GM18909 (cell line): ENCODE results near the gene AVPI1.
"Not testable (repeated sequence)": the region's sequence is repeated elsewhere in the genome, so short reads cannot be mapped to it uniquely, and the experiment has no call there.

Experiments used
- ATAC-seq: cut with Tn5 transposase; IDR thresholded peaks from one replicate; pipeline ENCODE4 v1.9.1; 2021; ENCODE audit warnings: mild to moderate bottlenecking; ENCODE audit not compliant: unreplicated experiment, poor library complexity

Gene AVPI1

DNA sequence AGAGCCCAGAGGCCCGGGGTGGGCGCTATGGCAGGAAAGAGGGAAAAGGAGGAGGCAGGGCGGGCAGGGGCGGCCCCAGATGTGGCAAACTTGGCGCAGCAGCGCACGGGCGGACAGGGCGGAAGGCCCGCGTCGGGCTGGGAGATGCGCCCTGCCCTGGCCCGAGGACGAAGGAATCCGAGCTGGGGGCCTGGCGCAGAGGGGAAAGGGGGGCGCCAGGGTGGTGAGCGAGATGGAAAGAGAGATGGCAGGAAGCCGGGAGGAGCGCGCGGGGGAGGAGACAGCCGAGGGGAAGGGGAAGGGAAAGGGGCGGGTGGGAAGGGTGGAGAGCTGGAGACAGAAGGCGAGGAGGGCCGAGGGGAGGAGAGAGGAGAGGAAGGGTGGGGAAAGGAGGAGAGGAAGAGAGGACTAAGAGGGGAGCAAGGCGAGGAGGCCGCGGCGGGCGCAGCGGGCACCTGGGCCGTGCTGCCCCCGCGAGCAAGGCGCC lies 26.3 kb upstream of the AVPI1 start, which contains the start of gene MARVELD1:
Gene MARVELD1, plus strand, starts transcription at position 392 of the 487 bp plus-strand sequence. CDS start 147 bp downstream, outside the sequence.
- no peak for ATAC-seq

DNA sequence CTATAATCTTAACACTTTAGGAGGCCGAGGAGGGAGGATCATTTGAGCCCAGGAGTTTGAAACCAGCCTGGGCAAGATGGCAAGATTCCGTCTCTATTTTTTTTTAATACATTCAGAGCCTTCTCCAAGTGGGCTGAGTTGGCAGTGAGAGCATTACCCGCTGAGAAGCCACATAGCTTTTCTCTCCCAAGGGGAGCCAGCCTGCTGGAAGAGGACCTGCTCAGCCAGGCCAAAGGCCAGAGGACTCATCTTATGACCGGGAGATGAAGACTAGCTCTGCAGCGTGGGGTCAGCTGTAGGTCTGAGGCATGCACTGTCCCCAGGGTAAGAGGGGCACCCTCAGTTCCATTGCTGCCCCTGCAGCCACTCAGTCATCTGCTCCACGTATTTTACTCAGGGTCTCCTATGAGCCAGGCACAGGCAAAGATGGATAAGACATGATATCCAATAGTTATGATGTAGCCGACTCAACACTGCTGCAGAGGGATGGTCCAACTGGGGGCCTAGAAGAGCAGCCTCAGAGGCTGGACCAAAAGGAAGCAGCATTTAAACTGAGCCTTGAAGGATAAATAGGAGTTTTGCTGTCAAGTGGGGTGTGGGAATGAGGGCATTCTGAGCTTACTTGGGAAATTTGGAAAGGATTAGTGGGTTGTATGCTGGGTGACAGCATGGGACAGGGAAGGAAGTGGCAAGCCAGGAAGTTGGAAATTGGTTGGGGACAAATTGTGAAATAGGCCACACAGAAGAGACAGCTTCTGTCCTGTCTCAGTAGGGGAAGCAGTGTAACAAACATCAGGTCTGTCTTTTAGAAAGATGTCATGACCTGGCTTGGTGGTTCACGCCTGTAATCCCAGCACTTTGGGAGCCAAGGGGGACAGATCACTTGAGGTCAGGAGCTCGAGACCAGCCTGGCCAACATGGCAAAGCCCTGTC lies 24.9 kb upstream of the AVPI1 start:
- no peak for ATAC-seq

DNA sequence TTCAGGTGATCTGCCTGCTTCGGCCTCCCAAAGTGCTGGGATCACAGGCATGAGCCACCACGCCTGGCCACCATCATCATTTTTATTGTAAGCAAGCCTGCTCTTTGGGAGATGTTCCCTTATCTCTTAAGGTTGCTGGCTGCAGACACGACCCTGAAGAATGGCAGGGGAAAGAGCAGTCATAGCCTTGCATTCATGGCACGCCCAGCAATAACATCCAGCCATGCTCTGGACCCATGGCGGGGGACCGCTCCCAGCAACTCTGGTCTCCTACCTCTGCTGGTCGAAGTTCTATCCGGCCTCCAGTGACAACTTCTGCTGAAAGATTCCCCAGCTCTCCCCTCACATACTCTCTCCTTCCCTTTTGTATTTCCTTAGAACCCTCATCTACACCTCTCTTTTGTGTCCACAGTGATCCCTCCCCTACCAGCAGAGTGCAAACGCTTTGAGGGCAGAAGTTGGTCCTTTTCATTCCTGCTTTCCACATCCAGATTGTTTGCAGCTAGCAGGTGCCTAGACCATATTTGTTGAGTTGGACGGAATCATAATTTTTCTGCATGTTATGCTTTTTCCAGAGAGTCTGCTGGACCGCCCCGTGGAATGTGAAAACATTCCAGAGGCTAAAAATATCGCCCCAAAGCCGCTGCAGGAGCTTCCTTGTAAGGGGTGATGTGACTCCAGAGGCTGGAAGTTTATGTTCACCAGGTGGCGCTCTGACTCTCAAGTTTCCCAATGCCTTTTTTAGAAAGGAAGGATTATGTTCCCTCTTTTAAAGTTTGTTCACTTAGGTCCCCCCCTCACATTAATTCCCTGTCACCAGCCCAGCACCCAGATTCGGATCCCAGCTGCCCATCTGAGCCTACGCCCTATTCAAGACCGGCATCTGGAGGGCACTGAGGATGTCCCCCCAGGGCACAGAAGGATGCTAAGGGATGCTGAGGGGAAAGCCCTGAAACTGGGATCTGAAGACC lies 22.2 kb upstream of the AVPI1 start:
- ATAC-seq = no peak

- ATAC-seq = no peak
Observed at GRCh38 chr10:97708167-97708566, 21.1 kb upstream of the AVPI1 start.

GRCh38 chr10:97707134-97707861 lies 20.3 kb upstream of the AVPI1 start:
- ATAC-seq = no peak

GRCh38 chr10:97705006-97705670 lies 18.1 kb upstream of the AVPI1 start:
- no peak for ATAC-seq

DNA sequence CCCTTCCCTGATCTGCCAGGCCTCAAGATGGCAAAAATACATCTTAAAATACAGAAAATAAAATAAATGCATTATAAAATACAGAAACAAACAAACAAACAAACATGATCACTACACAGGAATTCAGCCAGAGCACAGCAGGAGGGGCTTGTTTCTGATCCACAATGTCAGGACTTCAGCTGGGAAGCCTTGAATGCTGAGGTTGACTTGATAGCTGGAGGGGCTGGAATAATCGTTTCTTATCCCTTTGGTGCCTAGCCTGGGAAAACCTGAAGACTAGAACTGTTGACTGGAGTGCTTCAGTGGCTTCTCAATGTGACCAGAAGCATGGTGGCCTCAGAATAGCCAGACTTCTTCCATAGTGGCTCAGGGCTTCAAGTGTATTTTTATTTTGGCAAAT lies 17.3 kb upstream of the AVPI1 start:
- ATAC-seq = no peak

- ATAC-seq = no peak
Observed at GRCh38 chr10:97703398-97704067, 16.5 kb upstream of the AVPI1 start.

GRCh38 chr10:97701438-97702069 lies 14.5 kb upstream of the AVPI1 start:
- peak; percentile 80 for ATAC-seq

- not testable (repeated sequence) for ATAC-seq
Observed at GRCh38 chr10:97698072-97698655, 11.1 kb upstream of the AVPI1 start.

- no peak for ATAC-seq
Observed at GRCh38 chr10:97690133-97690532, 3.1 kb upstream of the AVPI1 start.

GRCh38 chr10:97689559-97690020 lies 2.5 kb upstream of the AVPI1 start:
- no peak for ATAC-seq

GRCh38 chr10:97687785-97688781 lies 1.0 kb upstream of the AVPI1 start:
- ATAC-seq = no peak

- ATAC-seq = no peak
Observed at GRCh38 chr10:97686301-97686961, 610 bp downstream of the AVPI1 start.

- ATAC-seq = no peak
Observed at GRCh38 chr10:97685395-97685958, 1.6 kb downstream of the AVPI1 start.

DNA sequence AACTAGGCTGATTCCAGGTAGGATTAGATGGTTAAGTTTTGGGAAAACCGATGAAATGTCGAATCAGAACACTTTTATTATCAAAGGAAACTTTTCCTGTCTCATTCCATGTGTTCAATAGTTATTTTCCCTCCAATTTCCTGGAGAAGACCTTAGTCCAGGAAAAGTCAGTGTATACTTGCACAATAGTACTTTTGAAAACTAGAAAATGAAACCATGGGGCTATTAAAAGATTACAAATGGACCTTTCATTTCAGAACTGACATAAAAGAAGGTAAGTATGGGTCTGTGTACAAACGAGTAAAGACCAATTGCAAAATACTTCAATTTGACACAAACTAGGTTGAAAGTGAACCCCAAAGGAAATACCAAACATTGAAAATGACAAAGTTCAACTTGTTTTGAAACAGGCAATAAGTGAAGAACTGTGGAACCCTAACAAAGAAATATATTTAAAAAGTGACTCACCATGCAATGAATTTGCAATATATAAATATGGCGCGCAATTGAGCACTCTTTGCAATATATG lies 2.1 kb downstream of the AVPI1 start:
- ATAC-seq = no peak
